Neural crest cell (in vitro differentiated cells): Measurements from ENCODE around the gene CDX2. TPM values are rescaled to one million over a fixed set of nuclear protein-coding genes. Genes with fewer than 3 reads are reported as not detected.

Experiments
- DNase-seq: peaks from one replicate; pipeline ENCODE4 v3.0.0; 2021; ENCODE audit warnings: low read depth, mixed read lengths, low spot score
- H3K27ac Mint-ChIP-seq: one replicate; pipeline ENCODE4 v1.8.0; 2021; ENCODE audit warnings: mild to moderate bottlenecking, mixed read lengths; ENCODE audit not compliant: unreplicated experiment
- H3K27me3 Mint-ChIP-seq: 2 replicates; pipeline ENCODE4 v1.8.0; 2021; ENCODE audit warnings: low read depth, mild to moderate bottlenecking, mixed read lengths
- H3K36me3 Mint-ChIP-seq: 2 replicates; pipeline ENCODE4 v1.8.0; 2021; ENCODE audit warnings: low read depth, mild to moderate bottlenecking, mixed read lengths
- H3K4me1 Mint-ChIP-seq: 2 replicates; pipeline ENCODE4 v1.8.0; 2021; ENCODE audit warnings: mixed read lengths
- H3K4me3 Mint-ChIP-seq: one replicate; pipeline ENCODE4 v1.8.0; 2021; ENCODE audit warnings: mild to moderate bottlenecking, mixed read lengths
- H3K9me3 Mint-ChIP-seq: 2 replicates; pipeline ENCODE4 v1.8.0; 2021; ENCODE audit warnings: mixed read lengths
- CTCF ChIP-seq: fragments of 200-600 bp; sonication (generic); conservative IDR thresholded peaks from 2 replicates; pipeline ENCODE4 v1.5.0; 2021; ENCODE audit warnings: antibody characterized with exemption, mild to moderate bottlenecking
- total RNA-seq: library from RNA; stranded (reverse); gene quantifications from 2 replicates; pipeline ENCODE4 v1.2.1, GENCODE V29; 2021

The CDX2 gene
- total RNA-seq, 1 donor from 2014 or later = 2.4 TPM

- Mint-ChIP-seq H3K27ac (no peak overlapping the region), H3K4me3 (no peak overlapping the region), H3K36me3 (no peaks in the 10 kb centered on the region), H3K9me3 (no peaks in the 10 kb centered on the region), H3K4me1 (no peaks in the 10 kb centered on the region), H3K27me3 (peaks cover 30% of the 10 kb centered on the region)
- TF ChIP-seq CTCF = peak; percentile 62
- DNase-seq = peak; percentile 48
Observed at GRCh38 chr13:27997904-27998522, 28.9 kb upstream of the CDX2 start.

GRCh38 chr13:27991881-27992280 is 22.8 kb upstream of the CDX2 start:
- Mint-ChIP-seq H3K36me3 (no peaks in the 10 kb centered on the region), H3K4me3 (no peak overlapping the region), H3K9me3 (no peaks in the 10 kb centered on the region), H3K27me3 (peaks cover 73% of the 10 kb centered on the region), H3K4me1 (no peaks in the 10 kb centered on the region), H3K27ac (no peak overlapping the region)
- TF ChIP-seq CTCF = no peak
- no peak for DNase-seq

DNA sequence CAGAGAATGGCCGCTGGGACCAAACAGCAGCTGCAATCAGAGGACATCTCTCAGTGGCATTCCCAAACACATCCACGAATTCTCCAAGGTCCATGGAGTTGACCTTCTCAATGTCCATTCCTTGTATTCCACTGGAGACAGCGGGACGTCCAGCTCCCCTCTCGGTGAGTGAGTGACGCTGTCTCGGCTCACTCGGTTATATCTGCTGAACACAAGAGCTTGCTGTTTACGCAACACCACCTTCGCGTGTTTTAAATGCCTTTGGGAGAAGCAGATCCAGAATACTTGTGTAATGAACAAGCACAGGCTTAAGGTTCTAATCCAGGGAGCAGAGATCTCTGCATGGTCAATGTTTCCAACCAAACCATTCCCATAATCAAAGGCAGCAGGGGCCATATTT is 19.4 kb upstream of the CDX2 start, which contains the start of gene URAD:
TSS of gene URAD (minus strand) at position 174 of the 400 bp plus-strand sequence. CDS start at position 118, 56 bp downstream.
- H3K27me3 Mint-ChIP-seq = peaks cover 82% of the 10 kb centered on the region
- H3K9me3 Mint-ChIP-seq = no peaks in the 10 kb centered on the region
- H3K4me3 Mint-ChIP-seq = no peak within 1 kb of the TSS
- no peaks in the 10 kb centered on the region for H3K4me1 Mint-ChIP-seq
- H3K36me3 Mint-ChIP-seq = no peaks in the 10 kb centered on the region
- H3K27ac Mint-ChIP-seq = no peak within 1 kb of the TSS
- no peak for DNase-seq
- TF ChIP-seq CTCF = no peak

- Mint-ChIP-seq H3K36me3 (no peaks in the 10 kb centered on the region), H3K4me3 (no peak overlapping the region), H3K9me3 (no peaks in the 10 kb centered on the region), H3K4me1 (no peaks in the 10 kb centered on the region), H3K27me3 (peaks cover 92% of the 10 kb centered on the region), H3K27ac (no peak overlapping the region)
- TF ChIP-seq CTCF = no peak
- DNase-seq = no peak
Observed at GRCh38 chr13:27985600-27985999, 16.5 kb upstream of the CDX2 start.

GRCh38 chr13:27982361-27982760 is 13.2 kb upstream of the CDX2 start:
- DNase-seq = no peak
- H3K9me3 Mint-ChIP-seq = no peaks in the 10 kb centered on the region
- H3K4me3 Mint-ChIP-seq = no peak overlapping the region
- no peak overlapping the region for H3K27ac Mint-ChIP-seq
- no peaks in the 10 kb centered on the region for H3K36me3 Mint-ChIP-seq
- H3K4me1 Mint-ChIP-seq = peaks cover 4% of the 10 kb centered on the region
- peaks cover 91% of the 10 kb centered on the region for H3K27me3 Mint-ChIP-seq
- TF ChIP-seq CTCF = no peak
